ENCODE results near the gene LAMA2.

GRCh38 chr6:128847431-128848210 lies 35.3 kb upstream of the LAMA2 start:
- TF ChIP-seq CTCF (IDR thresholded peaks at IDR 0.05) (no peak), POLR2A (IDR thresholded peaks at IDR 0.05) (no peak)

All from breast epithelium (tissue), 3 donors.